H1 (cell line): ENCODE results near the gene CASK. TPM values are rescaled to one million over a fixed set of nuclear protein-coding genes. Genes with fewer than 3 reads are reported as not detected.

Experiments used
- ATF3 ChIP-seq: IDR thresholded peaks from 2 replicates; pipeline ENCODE4 v1.6.1; 2011; ENCODE audit warnings: low read depth, mild to moderate bottlenecking, low read length; ENCODE audit not compliant: insufficient read depth
- BACH1 ChIP-seq: IDR thresholded peaks from 2 replicates; pipeline ENCODE4 v1.6.1; 2012; ENCODE audit warnings: low read length, improper control_type of control experiment
- CHD7 ChIP-seq: fragments of 300-600 bp; sonication (generic); IDR thresholded peaks from 2 replicates; pipeline ENCODE4 v1.7.1; 2012; ENCODE audit warnings: low read length, moderate library complexity, mild to moderate bottlenecking, inconsistent platforms; ENCODE audit not compliant: insufficient replicate concordance
- GTF2F1 ChIP-seq: IDR thresholded peaks from 2 replicates; pipeline ENCODE4 v1.6.1; 2012; ENCODE audit warnings: low read depth, low read length, improper control_type of control experiment, borderline replicate concordance
- JUND ChIP-seq: IDR thresholded peaks from 2 replicates; pipeline ENCODE4 v1.6.1; 2011; ENCODE audit warnings: mild to moderate bottlenecking, improper control_type of control experiment, low read length
- KDM1A ChIP-seq: fragments of 200-600, 300-600 bp; sonication (generic); IDR thresholded peaks from 2 replicates; pipeline ENCODE4 v1.7.1; 2016; ENCODE audit warnings: mild to moderate bottlenecking, low read length, borderline replicate concordance
- NRF1 ChIP-seq: IDR thresholded peaks from 2 replicates; pipeline ENCODE4 v1.6.1; 2011; ENCODE audit warnings: mild to moderate bottlenecking, low read depth, low read length, improper control_type of control experiment
- POLR2AphosphoS5 ChIP-seq: IDR thresholded peaks from 2 replicates; pipeline ENCODE4 v1.6.1; 2011; ENCODE audit warnings: low read depth, low read length
- RXRA ChIP-seq: IDR thresholded peaks from 2 replicates; pipeline ENCODE4 v1.6.1; 2011; ENCODE audit warnings: low read depth, mild to moderate bottlenecking, low read length, moderate library complexity; ENCODE audit not compliant: insufficient read depth
- TBP ChIP-seq: IDR thresholded peaks from 2 replicates; pipeline ENCODE4 v1.6.1; 2011; ENCODE audit warnings: low read depth, low read length, improper control_type of control experiment
- USF2 ChIP-seq: IDR thresholded peaks from 2 replicates; pipeline ENCODE4 v1.6.1; 2011; ENCODE audit warnings: low read length, improper control_type of control experiment
- polyA plus RNA-seq, 7 experiments: library from polyadenylated mRNA; depleted of rRNA in 3 of 7; stranded (reverse) in 5 of 7; unstranded in 2 of 7; fragments of >200 nt in 5 of 7; fragments of 200-250 nt in 2 of 7; gene quantifications; 1 replicate in 5 of 7; 2 replicates in 1 of 7; 4 replicates in 1 of 7; pipeline versions ENCODE4 v1.2.1 to v1.2.3, GENCODE V29; 2011 to 2013; ENCODE audit warnings: missing spikeins in 2 of 7, mixed read lengths in 2 of 7
- total RNA-seq: library from RNA; stranded (reverse); fragmentation: NEBNext Ultra II Directional; extraction: Animal tissue kit (Norgen Biotek cat#: 25700); gene quantifications from 2 replicates; pipeline ENCODE4 v1.2.1, GENCODE V29; 2021

CASK gene
- total and polyA plus RNA-seq, 2 of the 8 experiments (the other 6 are each of a cell fraction or from before 2014, with no cell fraction given): 21.6 to 55.1 TPM

- TF ChIP-seq CHD7 (no peak), KDM1A (no peak), ATF3 (no peak), GTF2F1 (no peak), POLR2AphosphoS5 (no peak), JUND (no peak), BACH1 (no peak), TBP (no peak), USF2 (no peak), NRF1 (no peak), RXRA (no peak)
Measured at GRCh38 chrX:41935832-41936231, 12.5 kb upstream of the CASK start (continued).
